Measurements from ENCODE around the gene COL20A1.

Gene COL20A1

GRCh38 chr20:63278661-63279060 lies 14.3 kb upstream of the COL20A1 start:
- no peak for FAIRE-seq

- FAIRE-seq = no peak
Observed at GRCh38 chr20:63279931-63280330, 13.1 kb upstream of the COL20A1 start.

- FAIRE-seq = no peak
Observed at GRCh38 chr20:63280371-63280770, 12.6 kb upstream of the COL20A1 start.

GRCh38 chr20:63280929-63281545 lies 11.9 kb upstream of the COL20A1 start:
- FAIRE-seq = no peak

GRCh38 chr20:63281742-63282665 lies 11.0 kb upstream of the COL20A1 start:
- no peak for FAIRE-seq

- no peak for FAIRE-seq
Observed at GRCh38 chr20:63282946-63283345, 10.0 kb upstream of the COL20A1 start.

GRCh38 chr20:63283397-63284082 lies 9.4 kb upstream of the COL20A1 start:
- no peak for FAIRE-seq

- no peak for FAIRE-seq
Observed at GRCh38 chr20:63284083-63284440, 8.9 kb upstream of the COL20A1 start.

GRCh38 chr20:63284544-63284949 lies 8.4 kb upstream of the COL20A1 start:
- FAIRE-seq = no peak

- FAIRE-seq = no peak
Observed at GRCh38 chr20:63284981-63285524, 7.9 kb upstream of the COL20A1 start.

GRCh38 chr20:63285636-63286615 lies 7.1 kb upstream of the COL20A1 start:
- no peak for FAIRE-seq

GRCh38 chr20:63286781-63287696 lies 5.9 kb upstream of the COL20A1 start:
- FAIRE-seq = no peak

- FAIRE-seq = no peak
Observed at GRCh38 chr20:63287697-63288580, 5.0 kb upstream of the COL20A1 start.

GRCh38 chr20:63288581-63289251 lies 4.3 kb upstream of the COL20A1 start:
- FAIRE-seq = no peak

GRCh38 chr20:63289311-63290135 lies 3.5 kb upstream of the COL20A1 start:
- no peak for FAIRE-seq

GRCh38 chr20:63290136-63290676 lies 2.8 kb upstream of the COL20A1 start:
- no peak for FAIRE-seq

- FAIRE-seq = no peak
Observed at GRCh38 chr20:63290677-63291472, 2.1 kb upstream of the COL20A1 start.

Measured in colon (tissue), 2 donors.